Measurements from ENCODE around the gene IL13RA1. TPM values are rescaled to one million over a fixed set of nuclear protein-coding genes. Genes with fewer than 3 reads are reported as not detected.

Gene IL13RA1
- polyA plus RNA-seq, 2 of the 4 experiments (the other 2 are of a cell fraction), result 51.1 to 86.8 TPM

GRCh38 chrX:118745570-118745969, 18.2 kb downstream of the IL13RA1 start:
- Histone ChIP-seq H3K4me3 (no peak overlapping the region), H3K4me1 (peaks cover 22% of the 10 kb centered on the region), H3K9me3 (no peaks in the 10 kb centered on the region), H3K4me2 (no peak overlapping the region), H3K27ac (no peak overlapping the region)
- 87% methylated on average over 2 of the region's 2 CpGs for WGBS (ENCODE audit: missing lambda C conversion rate)
- no peak for DNase-seq (ENCODE audit: low read depth in 1 of 2, low spot score in 1 of 2)
- no peak for TF ChIP-seq ESRRA (IDR thresholded peaks at IDR 0.05; ENCODE audit: borderline replicate concordance, low read length)
- TF ChIP-seq ATOH8 (CRISPR knock-in tag; IDR thresholded peaks at IDR 0.05; ENCODE audit: low read depth), result no peak
- TF ChIP-seq CBX8 (IDR thresholded peaks at IDR 0.05), result no peak
- no peak for TF ChIP-seq PBX3 (IDR thresholded peaks at IDR 0.05)
- no peak for TF ChIP-seq ZFP36 (IDR thresholded peaks at IDR 0.05; ENCODE audit: borderline replicate concordance, partially characterized antibody)
- TF ChIP-seq NR3C1 (IDR thresholded peaks at IDR 0.05), result no peak
- TF ChIP-seq SREBF2 (IDR thresholded peaks at IDR 0.05), result no peak
- TF ChIP-seq BCL3 (IDR thresholded peaks at IDR 0.05), result no peak
- no peak for TF ChIP-seq SMC3 (IDR thresholded peaks at IDR 0.05)
- no peak for TF ChIP-seq FOXS1 (CRISPR knock-in tag; IDR thresholded peaks at IDR 0.05)
- TF ChIP-seq TFCP2L1 (CRISPR knock-in tag; IDR thresholded peaks at IDR 0.05), result no peak
- CTCF ChIA-PET, result interaction anchor here (1.1 to 1.4 kb wide), 2 partner anchors 94 to 102 kb away, joined by 3 to 8 read pairs; no protein-coding TSS in a partner anchor
- no peak for FAIRE-seq
- no peak for ATAC-seq
- POLR2A ChIA-PET, result no interaction called here

- Histone ChIP-seq H3K27ac (no peak overlapping the region), H3K4me3 (no peak overlapping the region), H3K4me2 (no peak overlapping the region), H3K4me1 (peaks cover 4% of the 10 kb centered on the region; the same call in 1 of the 3 replicates), H3K9me3 (no peaks in the 10 kb centered on the region)
- FAIRE-seq, result no peak
- no peak for ATAC-seq
- DNase-seq (ENCODE audit: low read depth in 1 of 2, low spot score in 1 of 2), result no peak
- CTCF ChIA-PET, result interaction anchor here (1.0 to 2.1 kb wide), 4 partner anchors 10 to 108 kb away, joined by 4 to 7 read pairs (median 6); no protein-coding TSS in a partner anchor
- 89% methylated on average over 9 of the region's 9 CpGs for WGBS (ENCODE audit: missing lambda C conversion rate)
- TF ChIP-seq JUNB (IDR thresholded peaks at IDR 0.05) (no peak), KDM1A (IDR thresholded peaks at IDR 0.05; ENCODE audit: low read depth) (no peak), HES2 (IDR thresholded peaks at IDR 0.05) (no peak), CHD4 (IDR thresholded peaks at IDR 0.05; ENCODE audit: borderline replicate concordance) (no peak), RNF2 (IDR thresholded peaks at IDR 0.05; ENCODE audit: borderline replicate concordance, low read depth) (no peak), BCL3 (IDR thresholded peaks at IDR 0.05) (no peak), FOSL2 (IDR thresholded peaks at IDR 0.05) (no peak), FOSL2 (CRISPR knock-in tag; IDR thresholded peaks at IDR 0.05) (no peak), HOXB13 (CRISPR knock-in tag; IDR thresholded peaks at IDR 0.05; ENCODE audit: low read depth) (no peak), EHF (CRISPR knock-in tag; IDR thresholded peaks at IDR 0.05) (no peak), POLR2AphosphoS2 (conservative IDR thresholded peaks at IDR 0.05; ENCODE audit: low read length) (no peak), BHLHE40 (IDR thresholded peaks at IDR 0.05; ENCODE audit: low read depth, low read length) (no peak), GATA3 (IDR thresholded peaks at IDR 0.05; ENCODE audit: borderline replicate concordance) (no peak), ZSCAN20 (CRISPR knock-in tag; IDR thresholded peaks at IDR 0.05) (no peak), RARB (CRISPR knock-in tag; IDR thresholded peaks at IDR 0.05) (no peak), E2F6 (IDR thresholded peaks at IDR 0.05; ENCODE audit: borderline replicate concordance, low read depth) (no peak), USF2 (IDR thresholded peaks at IDR 0.05) (no peak), RFX5 (IDR thresholded peaks at IDR 0.05) (no peak), MAFK (IDR thresholded peaks at IDR 0.05; ENCODE audit: partially characterized antibody) (no peak)
- POLR2A ChIA-PET, result no interaction called here
These were observed 24.8 kb downstream of the IL13RA1 start for GRCh38 chrX:118751950-118752783.

Data from A549 (cell line).